Endothelial cell of umbilical vein (primary cell): ENCODE data around the gene EPB41L2.

ENCODE experiments used
- POLR2AphosphoS5 ChIP-seq: IDR thresholded peaks from 2 replicates; pipeline ENCODE4 v1.6.1; 2012; ENCODE audit warnings: low read depth, mild to moderate bottlenecking, control low read depth, low read length, moderate library complexity; ENCODE audit not compliant: insufficient read depth
- TF ChIP-seq, protein P1 (sequence below), 2 donors: IDR thresholded peaks; 1 replicate in 1 of 2; 2 replicates in 1 of 2; pipeline ENCODE4 v1.5.1; 2011; ENCODE audit warnings: low read length in 2 of 2, mild to moderate bottlenecking in 2 of 2, moderate library complexity in 2 of 2, control low read depth in 1 of 2, inconsistent platforms in 1 of 2, low read depth in 1 of 2; ENCODE audit not compliant: insufficient read depth in 1 of 2; ENCODE audit errors: extremely low read depth in 1 of 2

GRCh38 chr6:130967502-130968445 is 95.3 kb downstream of the EPB41L2 start:
- TF ChIP-seq, protein P1, sequence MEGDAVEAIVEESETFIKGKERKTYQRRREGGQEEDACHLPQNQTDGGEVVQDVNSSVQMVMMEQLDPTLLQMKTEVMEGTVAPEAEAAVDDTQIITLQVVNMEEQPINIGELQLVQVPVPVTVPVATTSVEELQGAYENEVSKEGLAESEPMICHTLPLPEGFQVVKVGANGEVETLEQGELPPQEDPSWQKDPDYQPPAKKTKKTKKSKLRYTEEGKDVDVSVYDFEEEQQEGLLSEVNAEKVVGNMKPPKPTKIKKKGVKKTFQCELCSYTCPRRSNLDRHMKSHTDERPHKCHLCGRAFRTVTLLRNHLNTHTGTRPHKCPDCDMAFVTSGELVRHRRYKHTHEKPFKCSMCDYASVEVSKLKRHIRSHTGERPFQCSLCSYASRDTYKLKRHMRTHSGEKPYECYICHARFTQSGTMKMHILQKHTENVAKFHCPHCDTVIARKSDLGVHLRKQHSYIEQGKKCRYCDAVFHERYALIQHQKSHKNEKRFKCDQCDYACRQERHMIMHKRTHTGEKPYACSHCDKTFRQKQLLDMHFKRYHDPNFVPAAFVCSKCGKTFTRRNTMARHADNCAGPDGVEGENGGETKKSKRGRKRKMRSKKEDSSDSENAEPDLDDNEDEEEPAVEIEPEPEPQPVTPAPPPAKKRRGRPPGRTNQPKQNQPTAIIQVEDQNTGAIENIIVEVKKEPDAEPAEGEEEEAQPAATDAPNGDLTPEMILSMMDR (IDR thresholded peaks at IDR 0.05; ENCODE audit: extremely low read depth in 1 of 2, insufficient read depth in 1 of 2, low read depth in 1 of 2, low read length in 2 of 2), result no peak
- TF ChIP-seq POLR2AphosphoS5, result no peak
